IPS-NIHi7 (cell line): ENCODE data around the gene SELENON.
A peak's percentile ranks its signal among the peaks of the same experiment; 100 is the strongest.

Experiments
- DNase-seq: peaks from one replicate; pipeline ENCODE4 v3.0.0; 2012; ENCODE audit warnings: mixed read lengths; ENCODE audit errors: extremely low spot score

The SELENON gene

GRCh38 chr1:25770541-25771220 lies 29.3 kb upstream of the SELENON start:
- DNase-seq = no peak

GRCh38 chr1:25771221-25772114 lies 28.5 kb upstream of the SELENON start:
- peak; percentile 77 for DNase-seq

GRCh38 chr1:25772164-25772563 lies 27.8 kb upstream of the SELENON start:
- DNase-seq = no peak

DNA sequence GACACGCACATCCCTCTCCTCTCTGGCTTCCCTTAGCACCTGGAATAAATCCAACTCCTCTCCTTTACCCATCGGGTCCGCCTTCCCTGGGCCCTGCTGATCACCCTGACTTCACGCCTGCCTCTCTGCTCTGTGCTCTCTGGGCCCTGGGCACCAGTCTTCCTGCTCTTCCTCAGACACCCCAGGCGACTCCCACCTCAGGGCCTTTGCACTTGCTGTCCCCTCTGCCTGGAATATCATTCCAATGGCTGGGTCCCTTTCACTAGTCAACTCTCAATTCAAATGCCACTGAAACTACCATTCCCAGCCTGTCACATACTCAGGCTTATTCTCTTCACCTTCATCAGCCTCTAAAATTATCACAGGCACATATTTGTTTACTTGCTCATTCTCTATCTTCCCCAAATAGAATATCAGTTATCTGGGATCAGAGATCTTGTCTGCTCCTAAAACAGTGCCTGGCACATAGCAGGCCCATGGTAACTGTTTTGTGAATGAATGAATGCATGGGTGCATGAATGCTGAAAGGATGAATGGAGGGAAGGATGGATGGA lies 27.2 kb upstream of the SELENON start:
- DNase-seq = no peak

GRCh38 chr1:25773441-25774125 lies 26.4 kb upstream of the SELENON start:
- DNase-seq = no peak

GRCh38 chr1:25774206-25774803 lies 25.7 kb upstream of the SELENON start:
- no peak for DNase-seq

- DNase-seq = no peak
Measured at GRCh38 chr1:25774921-25775771, 24.8 kb upstream of the SELENON start.

DNA sequence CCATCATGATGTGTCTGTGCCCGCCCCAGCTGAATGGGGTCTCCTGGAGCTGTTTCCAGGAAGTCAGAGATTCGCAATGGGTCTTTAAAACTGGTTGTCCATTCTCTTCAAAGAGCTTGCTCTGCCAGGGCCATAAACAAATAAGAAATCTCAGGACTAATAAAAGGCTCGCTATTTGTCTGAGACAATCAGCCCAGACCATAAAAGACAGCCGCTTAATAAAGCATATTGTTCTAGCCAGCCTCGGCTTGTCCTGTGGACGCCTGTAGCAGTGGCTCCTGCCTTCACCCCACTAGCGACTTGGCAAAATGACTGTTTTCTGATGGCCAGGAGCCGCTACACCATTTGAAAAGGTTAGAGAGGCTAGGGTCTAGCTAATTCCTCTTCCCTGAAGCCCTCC lies 20.6 kb upstream of the SELENON start:
- no peak for DNase-seq

- no peak for DNase-seq
Measured at GRCh38 chr1:25779894-25780293, 20.1 kb upstream of the SELENON start.

DNA sequence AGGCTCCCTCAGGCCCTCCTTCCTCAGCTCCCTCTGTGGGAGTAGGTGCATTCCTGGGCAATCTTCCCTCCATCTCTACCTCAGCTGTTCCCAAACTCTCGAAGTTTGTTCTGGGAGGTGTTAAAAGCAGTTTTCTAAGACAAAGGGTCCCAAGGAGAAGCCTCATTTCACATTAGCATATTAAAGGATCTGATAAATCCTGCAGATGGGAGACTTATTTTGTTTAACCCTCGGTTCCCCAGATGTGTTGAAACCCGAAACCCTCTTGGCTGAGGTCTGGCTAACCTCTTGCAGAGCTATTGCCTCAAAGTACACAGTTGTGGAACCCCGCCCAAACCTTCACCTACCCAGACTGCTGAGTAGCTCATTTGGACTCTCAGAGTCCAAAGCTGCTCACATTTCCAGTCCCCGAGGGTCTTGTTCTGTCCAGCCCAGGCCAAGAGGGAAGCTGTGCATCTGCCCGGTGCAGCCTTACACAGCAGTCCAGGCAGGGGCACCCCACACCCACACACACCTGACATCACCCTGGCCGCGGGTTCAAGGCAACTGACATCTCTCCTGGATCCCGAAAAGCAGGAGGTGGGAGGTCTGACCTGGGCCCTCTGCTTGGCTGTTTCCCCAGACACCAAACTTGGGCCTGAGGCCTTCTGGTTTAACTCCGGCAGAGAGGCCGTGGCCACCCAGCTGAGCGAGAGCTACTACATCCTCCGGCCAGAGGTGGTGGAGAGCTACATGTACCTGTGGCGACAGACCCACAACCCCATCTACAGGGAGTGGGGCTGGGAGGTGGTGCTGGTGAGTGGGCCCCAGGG lies 19.5 kb upstream of the SELENON start:
- peak; percentile 69 for DNase-seq

GRCh38 chr1:25781130-25781433 lies 18.9 kb upstream of the SELENON start:
- DNase-seq = no peak

DNA sequence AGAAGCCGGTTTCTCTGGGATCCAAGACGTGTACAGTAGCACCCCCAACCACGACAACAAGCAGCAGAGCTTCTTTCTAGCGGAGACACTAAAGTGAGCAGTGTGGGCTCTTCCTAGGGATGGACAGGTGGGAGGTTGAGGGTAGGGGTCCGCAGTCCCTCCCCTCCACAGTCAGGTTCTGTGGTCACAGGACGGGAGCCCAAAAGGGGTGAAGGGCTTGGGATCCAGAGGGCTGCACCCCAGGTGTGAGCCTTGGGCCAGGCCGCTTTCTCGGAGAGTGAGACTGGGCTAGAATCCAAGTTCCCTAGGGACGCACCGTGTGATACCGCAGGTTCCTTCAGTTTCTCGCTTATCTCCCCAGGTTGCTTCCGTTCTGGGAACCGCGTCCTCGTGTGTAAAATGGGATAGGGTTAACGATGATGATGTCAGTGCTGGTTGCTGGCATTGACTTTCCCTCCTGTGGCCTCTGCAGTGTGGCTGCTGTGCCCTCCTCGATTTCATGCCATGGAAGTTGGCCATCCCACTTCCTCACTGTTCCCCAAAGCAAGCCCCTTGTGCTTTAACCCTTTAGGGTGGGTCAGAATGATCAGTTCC lies 17.3 kb upstream of the SELENON start:
- no peak for DNase-seq

GRCh38 chr1:25784575-25785051 lies 15.4 kb upstream of the SELENON start:
- DNase-seq = no peak

DNA sequence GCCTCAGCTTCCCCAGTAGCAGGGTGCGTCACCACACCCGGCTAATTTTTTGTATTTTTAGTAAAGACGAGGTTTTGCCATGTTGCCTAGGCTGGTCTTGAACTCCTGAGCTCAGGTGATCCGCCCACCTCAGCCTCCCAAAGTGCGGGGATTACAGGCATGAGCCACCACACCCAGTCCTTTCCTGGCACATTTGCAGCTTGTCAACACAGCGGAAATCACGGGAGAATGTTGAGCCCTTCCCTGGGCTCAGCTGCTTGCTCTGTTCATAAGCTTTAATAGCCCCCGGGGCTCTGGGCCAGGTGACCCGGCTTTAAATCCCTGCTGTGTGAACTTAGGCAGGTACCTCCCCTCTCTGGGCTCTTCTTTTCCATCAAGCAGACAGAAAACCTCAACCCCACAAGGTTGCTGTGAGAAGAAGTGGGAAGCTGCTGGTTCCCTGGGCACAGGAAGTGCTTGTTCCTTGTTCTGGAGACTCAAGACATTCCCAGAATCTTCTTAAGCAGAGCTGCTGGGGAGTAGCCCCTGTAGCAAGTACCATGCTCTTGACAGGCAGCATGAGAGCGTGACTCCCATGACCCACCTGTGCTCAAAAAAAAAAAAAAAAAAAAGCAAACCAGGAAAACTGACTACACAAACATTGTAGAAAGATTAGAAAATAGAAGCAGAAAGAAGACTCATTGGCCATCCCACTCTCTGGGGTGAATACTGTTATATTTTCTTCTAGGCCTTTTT lies 14.5 kb upstream of the SELENON start:
- DNase-seq = no peak

DNA sequence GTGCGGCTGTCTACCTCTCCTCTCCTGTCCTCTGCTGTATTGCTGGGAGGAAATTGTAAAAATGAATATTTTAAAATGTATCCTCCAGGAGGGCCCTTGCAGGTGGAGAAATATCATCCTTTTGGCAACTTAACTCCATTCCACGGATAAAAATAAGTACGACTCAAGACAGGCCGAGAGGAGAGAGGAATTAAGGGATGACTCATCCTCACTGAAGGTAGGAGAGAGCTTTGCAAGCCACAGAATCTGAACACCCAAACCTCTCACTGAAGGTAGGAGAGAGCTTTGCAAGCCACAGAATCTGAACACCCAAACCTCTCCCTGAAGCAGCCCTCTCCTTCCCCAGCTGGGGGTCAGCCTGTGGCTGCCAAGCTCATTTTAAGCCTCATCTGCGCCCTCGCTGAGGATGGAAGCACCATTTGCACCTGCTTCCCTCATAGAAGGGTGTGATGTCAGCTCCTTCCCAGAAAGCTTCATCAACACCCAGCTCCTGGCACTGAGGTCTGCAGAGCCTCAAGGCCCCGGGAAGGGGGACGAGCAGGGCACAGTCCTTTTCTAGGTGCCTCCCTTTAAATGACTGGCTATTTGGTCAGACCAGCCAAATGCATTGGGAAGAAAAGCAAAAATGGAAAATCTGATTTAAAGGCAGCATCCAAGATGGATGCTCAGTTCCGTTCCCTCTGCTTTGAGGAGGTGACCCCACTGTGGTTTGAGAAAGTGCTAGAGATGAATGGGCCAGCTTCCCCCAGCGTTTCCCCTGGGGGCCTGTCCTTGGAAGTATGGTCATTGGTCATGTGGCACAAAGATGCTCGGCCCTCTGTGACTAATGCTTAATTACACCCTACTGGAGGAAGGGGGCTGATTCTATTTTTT lies 12.9 kb upstream of the SELENON start:
- DNase-seq = no peak

DNA sequence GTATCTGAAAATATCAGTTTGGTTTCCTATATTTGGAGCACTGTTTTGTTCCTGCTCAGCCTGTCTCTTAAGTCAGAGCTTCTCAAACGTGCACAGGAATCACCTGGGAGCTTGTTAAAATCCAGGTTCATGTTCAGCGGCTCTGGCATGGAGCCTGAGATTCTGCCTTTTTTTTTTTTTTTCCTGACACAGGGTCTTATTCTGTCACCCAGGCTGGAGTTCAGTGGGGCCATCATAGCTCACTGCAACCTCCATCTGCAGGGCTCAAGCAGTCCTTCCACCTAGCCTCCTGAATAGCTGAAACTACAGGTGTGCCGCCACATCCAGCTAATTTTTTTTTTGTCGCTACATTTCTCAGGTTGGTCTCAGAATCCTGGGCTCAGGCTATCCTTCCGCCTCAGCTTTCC lies 12.2 kb upstream of the SELENON start:
- DNase-seq = no peak

DNA sequence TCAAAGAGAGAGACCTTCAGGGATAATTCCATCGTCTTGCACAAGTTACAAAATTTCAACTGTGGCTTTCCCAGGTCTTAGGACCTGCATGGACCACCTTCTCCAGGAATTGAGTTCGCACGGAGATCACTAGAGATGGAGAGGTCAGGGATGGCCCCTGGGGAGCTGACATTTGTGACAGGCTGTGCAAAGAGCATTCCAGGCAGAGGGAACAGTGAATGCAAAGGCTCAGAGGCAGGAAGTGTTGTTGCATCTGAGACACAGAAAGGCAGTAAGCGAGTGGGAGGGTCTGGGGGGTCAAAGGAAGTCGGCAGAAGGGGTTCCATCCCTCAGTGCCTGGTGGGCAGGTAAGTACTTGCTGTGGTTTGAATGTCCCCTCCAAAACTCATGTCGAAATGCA lies 9.5 kb upstream of the SELENON start:
- no peak for DNase-seq

GRCh38 chr1:25792115-25792514 lies 7.9 kb upstream of the SELENON start:
- DNase-seq = no peak
